Brain pericyte (primary cell): ENCODE measurements around the gene SIRT3.
"Not testable (repeated sequence)": the region's sequence is repeated elsewhere in the genome, so short reads cannot be mapped to it uniquely, and the experiment has no call there.

Experiments used
- DNase-seq: peaks from one replicate; pipeline ENCODE4 v3.0.0-alpha.2; 2012; ENCODE audit warnings: low read depth, low spot score

SIRT3 gene

GRCh38 chr11:270451-271318 is 34.5 kb upstream of the SIRT3 start:
- no peak for DNase-seq

- no peak for DNase-seq
These were observed 33.2 kb upstream of the SIRT3 start for GRCh38 chr11:269146-269890.

- DNase-seq = not testable (repeated sequence)
These were observed 32.6 kb upstream of the SIRT3 start for GRCh38 chr11:268716-269145.

- no peak for DNase-seq
These were observed 31.4 kb upstream of the SIRT3 start for GRCh38 chr11:267491-267994.

- no peak for DNase-seq
These were observed 30.7 kb upstream of the SIRT3 start for GRCh38 chr11:266676-267439.

- DNase-seq = no peak
These were observed 25.5 kb upstream of the SIRT3 start for GRCh38 chr11:261624-262023.

GRCh38 chr11:259413-259812 is 23.3 kb upstream of the SIRT3 start:
- no peak for DNase-seq

GRCh38 chr11:257766-258493 is 21.8 kb upstream of the SIRT3 start:
- no peak for DNase-seq

- no peak for DNase-seq
These were observed 21.0 kb upstream of the SIRT3 start for GRCh38 chr11:256952-257737.

GRCh38 chr11:255816-256215 is 19.7 kb upstream of the SIRT3 start:
- DNase-seq = no peak

- DNase-seq = no peak
These were observed 19.0 kb upstream of the SIRT3 start for GRCh38 chr11:255176-255575.

- no peak for DNase-seq
These were observed 17.7 kb upstream of the SIRT3 start for GRCh38 chr11:253886-254270.

- DNase-seq = no peak
These were observed 17.2 kb upstream of the SIRT3 start for GRCh38 chr11:253160-253885.

- DNase-seq = no peak
These were observed 16.5 kb upstream of the SIRT3 start for GRCh38 chr11:252666-253065.

GRCh38 chr11:251550-251949 is 15.4 kb upstream of the SIRT3 start:
- DNase-seq = no peak

- DNase-seq = no peak
These were observed 14.7 kb upstream of the SIRT3 start for GRCh38 chr11:250740-251299.

GRCh38 chr11:250274-250673 is 14.1 kb upstream of the SIRT3 start:
- DNase-seq = no peak

- DNase-seq = no peak
These were observed 12.9 kb upstream of the SIRT3 start for GRCh38 chr11:249062-249461.

GRCh38 chr11:244376-244775 is 8.2 kb upstream of the SIRT3 start:
- DNase-seq = no peak

GRCh38 chr11:241634-242033 is 5.5 kb upstream of the SIRT3 start:
- no peak for DNase-seq
